Adrenal gland (tissue), 5 donors: ENCODE results near the gene WFIKKN2.

Experiments
- POLR2A ChIP-seq, 2 donors: fragments of 450-650 bp; IDR thresholded peaks; one replicate each; pipeline ENCODE4 v1.6.1; 2017; ENCODE audit warnings: antibody characterized with exemption in 2 of 2, mild to moderate bottlenecking in 2 of 2, moderate library complexity in 1 of 2
- TF ChIP-seq, protein P1 (sequence below), 6 experiments: fragments of 450-650 bp in 4 of 6; fragments of 200-600 bp in 2 of 6; sonication (generic) in 1 of 6; IDR thresholded peaks; 1 replicate in 5 of 6; 2 replicates in 1 of 6; pipeline versions ENCODE4 v1.5.1 to v1.8.0; 2016 to 2021; ENCODE audit warnings: antibody characterized with exemption in 6 of 6, mild to moderate bottlenecking in 2 of 6, moderate library complexity in 1 of 6
- donor health status: DM: no; HTN: no; CAD: no.

DNA sequence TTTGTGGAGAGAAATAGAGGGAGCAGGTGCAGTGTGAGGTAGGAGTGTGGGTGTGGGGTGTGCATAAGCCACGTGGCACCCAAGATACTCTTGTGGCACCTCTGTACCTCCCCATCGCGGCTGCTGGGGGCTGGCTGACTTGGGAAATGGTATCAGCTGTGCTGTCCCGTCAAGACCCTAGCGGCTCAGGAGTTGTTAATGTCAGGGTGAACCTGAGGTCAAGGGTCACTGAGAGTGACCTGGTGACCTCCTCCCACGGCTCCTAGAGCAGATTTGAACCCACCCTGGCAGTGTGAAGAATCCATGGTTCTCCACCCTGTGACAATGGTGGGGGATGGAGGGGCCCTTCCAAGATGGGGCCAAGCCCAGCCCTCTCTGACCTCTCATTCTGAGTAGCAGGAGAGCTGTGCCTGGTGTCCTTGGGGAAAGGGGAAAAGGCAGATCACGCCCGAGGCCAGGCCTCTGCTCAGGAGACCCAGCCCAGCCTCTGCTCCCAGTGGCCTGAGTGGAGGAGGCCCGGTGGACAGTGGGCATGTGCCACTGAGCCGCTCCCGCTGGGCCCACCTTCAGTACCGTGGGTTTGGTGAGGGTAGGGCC lies 3.0 kb upstream of the WFIKKN2 start:
- TF ChIP-seq, protein P1, sequence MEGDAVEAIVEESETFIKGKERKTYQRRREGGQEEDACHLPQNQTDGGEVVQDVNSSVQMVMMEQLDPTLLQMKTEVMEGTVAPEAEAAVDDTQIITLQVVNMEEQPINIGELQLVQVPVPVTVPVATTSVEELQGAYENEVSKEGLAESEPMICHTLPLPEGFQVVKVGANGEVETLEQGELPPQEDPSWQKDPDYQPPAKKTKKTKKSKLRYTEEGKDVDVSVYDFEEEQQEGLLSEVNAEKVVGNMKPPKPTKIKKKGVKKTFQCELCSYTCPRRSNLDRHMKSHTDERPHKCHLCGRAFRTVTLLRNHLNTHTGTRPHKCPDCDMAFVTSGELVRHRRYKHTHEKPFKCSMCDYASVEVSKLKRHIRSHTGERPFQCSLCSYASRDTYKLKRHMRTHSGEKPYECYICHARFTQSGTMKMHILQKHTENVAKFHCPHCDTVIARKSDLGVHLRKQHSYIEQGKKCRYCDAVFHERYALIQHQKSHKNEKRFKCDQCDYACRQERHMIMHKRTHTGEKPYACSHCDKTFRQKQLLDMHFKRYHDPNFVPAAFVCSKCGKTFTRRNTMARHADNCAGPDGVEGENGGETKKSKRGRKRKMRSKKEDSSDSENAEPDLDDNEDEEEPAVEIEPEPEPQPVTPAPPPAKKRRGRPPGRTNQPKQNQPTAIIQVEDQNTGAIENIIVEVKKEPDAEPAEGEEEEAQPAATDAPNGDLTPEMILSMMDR (IDR thresholded peaks at IDR 0.05): no peak
- TF ChIP-seq POLR2A (IDR thresholded peaks at IDR 0.05): no peak
